B cell (primary cell): ENCODE data around the gene MRO. TPM values are rescaled to one million over a fixed set of nuclear protein-coding genes. Genes with fewer than 3 reads are reported as not detected.

Experiments
- ATAC-seq: fragments of 200-7000 bp; cut with Tn5 transposase; one replicate; pipeline ENCODE4 v1.10.0; 2021; ENCODE audit warnings: low read depth, mild to moderate bottlenecking, moderate number of reproducible peaks, moderate library complexity
- CTCF ChIA-PET: fragments of 350-600 bp; sonication (Branson Sonifier 250); formaldehyde crosslinking; loops from one replicate; lab custom pipeline; 2021; ENCODE audit warnings: antibody characterized with exemption, inconsistent platforms; lab: Charles Lee
- POLR2A ChIA-PET: fragments of 350-600 bp; sonication (Branson Sonifier 250); formaldehyde crosslinking; loops from one replicate; lab custom pipeline; 2021; ENCODE audit warnings: antibody characterized with exemption; lab: Charles Lee
- DNase-seq: peaks from one replicate; pipeline ENCODE4 v3.0.0; 2013
- H2AFZ ChIP-seq: 2 replicates; pipeline ENCODE4 v1.6.1; 2012; ENCODE audit warnings: mild to moderate bottlenecking, low read depth, low read length; ENCODE audit not compliant: insufficient read depth, poor library complexity, severe bottlenecking
- H3K27ac ChIP-seq, 2 donors: 1 replicate in 1 of 2; 2 replicates in 1 of 2; pipeline ENCODE4 v1.5.1; 2012 to 2013; ENCODE audit warnings: low read length in 2 of 2, mild to moderate bottlenecking in 2 of 2, moderate library complexity in 1 of 2
- H3K27me3 ChIP-seq, 4 experiments: fragments of 200-600 bp in 1 of 4; sonication (generic) in 1 of 4; replicated peaks in 1 of 4; 1 replicate in 2 of 4; 2 replicates in 2 of 4; pipeline versions ENCODE4 v1.6.1 to v1.7.0; 2013 to 2016; ENCODE audit warnings: low read length in 3 of 4, mild to moderate bottlenecking in 2 of 4, mixed read lengths in 1 of 4, moderate library complexity in 1 of 4; ENCODE audit not compliant: insufficient read depth in 4 of 4, control insufficient read depth in 3 of 4; ENCODE audit errors: control extremely low read depth in 1 of 4
- H3K36me3 ChIP-seq, 2 experiments: replicated peaks in 1 of 2; 1 replicate in 1 of 2; 2 replicates in 1 of 2; pipeline versions ENCODE4 v1.6.1 to v1.7.1; 2013; ENCODE audit warnings: low read length in 1 of 2; ENCODE audit not compliant: insufficient read depth in 2 of 2, control insufficient read depth in 1 of 2; ENCODE audit errors: control extremely low read depth in 1 of 2, extremely low read depth in 1 of 2
- H3K4me1 ChIP-seq, 2 donors: fragments of 200-600 bp in 1 of 2; sonication (generic) in 1 of 2; 1 replicate in 1 of 2; 2 replicates in 1 of 2; pipeline versions ENCODE4 v1.5.1 to v1.6.1; 2013 to 2017; ENCODE audit warnings: low read length in 2 of 2; ENCODE audit not compliant: control insufficient read depth in 2 of 2, insufficient read depth in 2 of 2
- H3K4me2 ChIP-seq: replicated peaks from 2 replicates; pipeline ENCODE3; 2012; ENCODE audit warnings: mild to moderate bottlenecking, low read depth, low read length; ENCODE audit not compliant: poor library complexity, severe bottlenecking
- H3K4me3 ChIP-seq, 5 experiments: fragments of 200-600 bp in 1 of 5; sonication (generic) in 1 of 5; 1 replicate in 3 of 5; 2 replicates in 2 of 5; pipeline versions ENCODE4 v1.5.1 to v1.7.0; 2011 to 2016; ENCODE audit warnings: low read length in 4 of 5, mild to moderate bottlenecking in 4 of 5, low read depth in 2 of 5, control low read depth in 1 of 5, moderate library complexity in 1 of 5; ENCODE audit not compliant: insufficient read depth in 1 of 5; ENCODE audit errors: control extremely low read depth in 1 of 5, extremely low read depth in 1 of 5
- H3K79me2 ChIP-seq: fragments of 200-600 bp; sonication (generic); one replicate; pipeline ENCODE4 v1.6.0; 2016; ENCODE audit warnings: low read length; ENCODE audit not compliant: control insufficient read depth, insufficient read depth
- H3K9ac ChIP-seq: fragments of 200-600 bp; sonication (generic); 2 replicates; pipeline ENCODE4 v1.6.1; 2017; ENCODE audit warnings: mild to moderate bottlenecking, low read length, moderate library complexity
- H3K9me3 ChIP-seq, 3 donors: one replicate each; pipeline versions ENCODE4 v1.6.1 to v1.7.1; 2013; ENCODE audit warnings: low read length in 2 of 3; ENCODE audit not compliant: control insufficient read depth in 2 of 3, insufficient read depth in 1 of 3; ENCODE audit errors: control extremely low read depth in 1 of 3
- H4K20me1 ChIP-seq: 2 replicates; pipeline ENCODE4 v1.6.0; 2012; ENCODE audit warnings: mild to moderate bottlenecking, low read length; ENCODE audit not compliant: insufficient read depth, control insufficient read depth, poor library complexity, severe bottlenecking
- H3K27ac Mint-ChIP-seq: one replicate; pipeline ENCODE4 v1.8.0; 2021; ENCODE audit warnings: mixed read lengths
- H3K27me3 Mint-ChIP-seq: one replicate; pipeline ENCODE4 v1.8.0; 2021; ENCODE audit warnings: mixed read lengths
- H3K4me1 Mint-ChIP-seq: one replicate; pipeline ENCODE4 v1.8.0; 2021; ENCODE audit warnings: mixed read lengths
- H3K4me3 Mint-ChIP-seq: one replicate; pipeline ENCODE4 v1.8.0; 2021; ENCODE audit warnings: mixed read lengths
- H3K9me3 Mint-ChIP-seq: one replicate; pipeline ENCODE4 v1.8.0; 2022; ENCODE audit warnings: mixed read lengths; ENCODE audit not compliant: insufficient read depth
- EZH2 ChIP-seq: IDR thresholded peaks from 2 replicates; pipeline ENCODE4 v1.6.1; 2012; ENCODE audit warnings: borderline replicate concordance, low read depth, mild to moderate bottlenecking, moderate library complexity, low read length; ENCODE audit not compliant: insufficient read depth, poor library complexity, severe bottlenecking
- WGBS: methylation state at CpG from one replicate; pipeline ENCODE4 v1.1.5; 2013; ENCODE audit warnings: missing lambda C conversion rate; ENCODE audit not compliant: insufficient coverage; 5-methylcytosine and 5-hydroxymethylcytosine counted together
- intact Hi-C: fragments of 100-400 bp; cut with micrococcal nuclease; formaldehyde crosslinking; loops from one replicate; pipeline ENCODE4 v1.10.0; 2022
- polyA plus RNA-seq: library from polyadenylated mRNA; depleted of rRNA; stranded (reverse); fragments of >200 nt; gene quantifications from 2 replicates; pipeline ENCODE4 v1.2.3, GENCODE V29; 2012
- total RNA-seq, 2 donors: library from RNA; stranded (reverse); fragments of 120-200 nt in 1 of 2; gene quantifications; 1 replicate in 1 of 2; 2 replicates in 1 of 2; pipeline versions ENCODE4 v1.2.3 to v1.2.4, GENCODE V29; 2013 to 2022
- TF ChIP-seq, protein P1 (sequence below): fragments of 200-600 bp; IDR thresholded peaks from one replicate; pipeline ENCODE4 v1.8.0; 2022; ENCODE audit warnings: antibody characterized with exemption, mild to moderate bottlenecking

The MRO gene
- total and polyA plus RNA-seq, 2 donors (not counting 1 experiment from before 2014, with no cell fraction given) = not detected

DNA sequence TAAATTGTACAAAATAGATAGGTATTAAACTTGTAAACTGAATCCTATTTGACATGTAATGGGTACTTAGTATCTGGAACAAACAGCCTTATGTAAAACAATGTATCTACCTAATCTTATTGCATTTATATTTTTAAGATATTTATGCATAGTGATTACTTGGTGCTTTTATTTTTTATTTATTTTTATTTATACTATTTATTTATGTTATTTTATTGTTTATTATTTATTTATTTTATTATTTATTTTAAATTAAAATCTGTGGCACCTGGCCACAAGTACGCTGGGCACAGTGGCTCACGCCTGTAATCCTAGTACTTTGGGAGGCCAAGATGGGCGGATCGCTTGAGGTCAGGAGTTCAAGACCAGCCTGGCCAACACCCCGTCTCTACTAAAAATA is 26.9 kb downstream of the MRO start:
- POLR2A ChIA-PET = no interaction called here
- H3K4me1 ChIP-seq = no peaks in the 10 kb centered on the region
- peaks cover 51% of the 10 kb centered on the region for H3K27me3 Mint-ChIP-seq
- no peaks in the 10 kb centered on the region for H3K9me3 Mint-ChIP-seq
- H3K4me2 ChIP-seq = no peak overlapping the region
- H4K20me1 ChIP-seq = no peaks in the 10 kb centered on the region
- H3K4me3 ChIP-seq = no peak overlapping the region
- H3K27ac ChIP-seq = no peak overlapping the region
- intact Hi-C loops = no loop called here
- DNase-seq = no peak
- no peaks in the 10 kb centered on the region for H3K4me1 Mint-ChIP-seq
- 100% methylated on average over 5 of the region's 5 CpGs for WGBS
- CTCF ChIA-PET = no interaction called here
- no peaks in the 10 kb centered on the region for H3K79me2 ChIP-seq
- H3K36me3 ChIP-seq = no peaks in the 10 kb centered on the region
- H3K27me3 ChIP-seq = peaks cover 0 to 9% (median 3%) of the 10 kb centered on the region in 4 experiments
- no peak for ATAC-seq
- no peak overlapping the region for H2AFZ ChIP-seq
- H3K9me3 ChIP-seq = no peaks in the 10 kb centered on the region
- no peak overlapping the region for H3K4me3 Mint-ChIP-seq
- no peak overlapping the region for H3K9ac ChIP-seq
- TF ChIP-seq EZH2 = no peak
- TF ChIP-seq, protein P1, sequence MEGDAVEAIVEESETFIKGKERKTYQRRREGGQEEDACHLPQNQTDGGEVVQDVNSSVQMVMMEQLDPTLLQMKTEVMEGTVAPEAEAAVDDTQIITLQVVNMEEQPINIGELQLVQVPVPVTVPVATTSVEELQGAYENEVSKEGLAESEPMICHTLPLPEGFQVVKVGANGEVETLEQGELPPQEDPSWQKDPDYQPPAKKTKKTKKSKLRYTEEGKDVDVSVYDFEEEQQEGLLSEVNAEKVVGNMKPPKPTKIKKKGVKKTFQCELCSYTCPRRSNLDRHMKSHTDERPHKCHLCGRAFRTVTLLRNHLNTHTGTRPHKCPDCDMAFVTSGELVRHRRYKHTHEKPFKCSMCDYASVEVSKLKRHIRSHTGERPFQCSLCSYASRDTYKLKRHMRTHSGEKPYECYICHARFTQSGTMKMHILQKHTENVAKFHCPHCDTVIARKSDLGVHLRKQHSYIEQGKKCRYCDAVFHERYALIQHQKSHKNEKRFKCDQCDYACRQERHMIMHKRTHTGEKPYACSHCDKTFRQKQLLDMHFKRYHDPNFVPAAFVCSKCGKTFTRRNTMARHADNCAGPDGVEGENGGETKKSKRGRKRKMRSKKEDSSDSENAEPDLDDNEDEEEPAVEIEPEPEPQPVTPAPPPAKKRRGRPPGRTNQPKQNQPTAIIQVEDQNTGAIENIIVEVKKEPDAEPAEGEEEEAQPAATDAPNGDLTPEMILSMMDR = no peak
- H3K27ac Mint-ChIP-seq = no peak overlapping the region

GRCh38 chr18:50791599-50792438 is 28.0 kb downstream of the MRO start:
- ChIA-PET POLR2A (no interaction called here), CTCF (interaction anchor here (0.7 to 1.1 kb wide), 3 partner anchors 21 to 259 kb away, joined by 4 to 5 read pairs (median 4); no protein-coding TSS in a partner anchor)
- Histone ChIP-seq H3K4me2 (no peak overlapping the region), H3K27ac (no peak overlapping the region), H2AFZ (no peak overlapping the region), H3K27me3 (peaks cover 0 to 9% (median 3%) of the 10 kb centered on the region in 4 experiments), H3K79me2 (no peaks in the 10 kb centered on the region), H3K9ac (no peak overlapping the region), H3K36me3 (no peaks in the 10 kb centered on the region), H3K4me1 (no peaks in the 10 kb centered on the region), H3K9me3 (no peaks in the 10 kb centered on the region), H4K20me1 (no peaks in the 10 kb centered on the region), H3K4me3 (no peak overlapping the region)
- H3K4me1 Mint-ChIP-seq = no peaks in the 10 kb centered on the region
- WGBS = no CpG with 5 or more reads among the region's 4 CpGs
- intact Hi-C loops = no loop called here
- no peak for DNase-seq
- no peak for ATAC-seq
- no peaks in the 10 kb centered on the region for H3K9me3 Mint-ChIP-seq
- peaks cover 40% of the 10 kb centered on the region for H3K27me3 Mint-ChIP-seq
- no peak overlapping the region for H3K27ac Mint-ChIP-seq
- no peak for TF ChIP-seq EZH2
- TF ChIP-seq, protein P1 = no peak
- H3K4me3 Mint-ChIP-seq = no peak overlapping the region
